GM23248 (cell line): ENCODE measurements around the gene TRIM28. TPM values are rescaled to one million over a fixed set of nuclear protein-coding genes. Genes with fewer than 3 reads are reported as not detected.

ENCODE experiments used
- DNase-seq: peaks from one replicate; pipeline ENCODE4 v3.0.0-alpha.2; 2015
- H2AFZ ChIP-seq: fragments of 200-600 bp; sonication (generic); 2 replicates; pipeline ENCODE4 v1.6.1; 2016; ENCODE audit warnings: antibody characterized with exemption
- H3F3A ChIP-seq: fragments of 200-600 bp; sonication (generic); 2 replicates; pipeline ENCODE4 v1.6.1; 2016; ENCODE audit warnings: mild to moderate bottlenecking, antibody characterized with exemption, mixed run types; ENCODE audit not compliant: insufficient read depth
- H3K27ac ChIP-seq: fragments of 200-600 bp; sonication (generic); 2 replicates; pipeline ENCODE4 v1.5.1; 2016; ENCODE audit warnings: mild to moderate bottlenecking
- H3K27me3 ChIP-seq: fragments of 200-600 bp; sonication (generic); replicated peaks from 2 replicates; pipeline ENCODE4 v1.6.1; 2016; ENCODE audit warnings: mild to moderate bottlenecking; ENCODE audit not compliant: insufficient read depth
- H3K36me3 ChIP-seq: fragments of 200-600 bp; sonication (generic); 2 replicates; pipeline ENCODE4 v1.6.1; 2016; ENCODE audit warnings: low read depth, mild to moderate bottlenecking
- H3K4me1 ChIP-seq: fragments of 200-600 bp; sonication (generic); 2 replicates; pipeline ENCODE4 v1.6.1; 2016; ENCODE audit warnings: mild to moderate bottlenecking; ENCODE audit not compliant: insufficient read depth
- H3K4me2 ChIP-seq: fragments of 200-600 bp; sonication (generic); one replicate; pipeline ENCODE4 v1.6.1; 2016; ENCODE audit warnings: mild to moderate bottlenecking; ENCODE audit not compliant: unreplicated experiment
- H3K4me3 ChIP-seq: fragments of 200-600 bp; sonication (generic); 2 replicates; pipeline ENCODE4 v1.5.1; 2016; ENCODE audit warnings: mild to moderate bottlenecking
- H3K79me2 ChIP-seq: fragments of 200-600 bp; sonication (generic); 2 replicates; pipeline ENCODE4 v1.6.1; 2016; ENCODE audit warnings: mild to moderate bottlenecking; ENCODE audit not compliant: insufficient read depth
- H3K9ac ChIP-seq: fragments of 200-600 bp; sonication (generic); 2 replicates; pipeline ENCODE4 v1.6.1; 2016; ENCODE audit warnings: mild to moderate bottlenecking
- H3K9me2 ChIP-seq: fragments of 200-600 bp; sonication (generic); 2 replicates; pipeline ENCODE4 v1.6.1; 2016; ENCODE audit warnings: mixed run types, mild to moderate bottlenecking, moderate library complexity; ENCODE audit not compliant: insufficient read depth
- H3K9me3 ChIP-seq: fragments of 200-600 bp; sonication (generic); one replicate; pipeline ENCODE4 v1.6.1; 2017; ENCODE audit warnings: low read depth
- H4K20me1 ChIP-seq: fragments of 200-600 bp; sonication (generic); 2 replicates; pipeline ENCODE4 v1.6.0; 2016; ENCODE audit not compliant: insufficient read depth
- EZH2 ChIP-seq: fragments of 200-600 bp; sonication (generic); IDR thresholded peaks from 2 replicates; pipeline ENCODE4 v1.6.1; 2018; ENCODE audit warnings: antibody characterized with exemption, mild to moderate bottlenecking; ENCODE audit not compliant: insufficient read depth, poor library complexity, severe bottlenecking
- EZH2phosphoT487 ChIP-seq: fragments of 200-600 bp; sonication (generic); IDR thresholded peaks from 2 replicates; pipeline ENCODE4 v1.6.1; 2018; ENCODE audit warnings: antibody characterized with exemption, moderate library complexity, mild to moderate bottlenecking, low read depth; ENCODE audit not compliant: insufficient read depth
- WGBS, 2 experiments: methylation state at CpG; one replicate each; pipeline ENCODE4 v1.1.6; 2015 to 2017; ENCODE audit warnings: low lambda C conversion rate in 2 of 2, low coverage in 1 of 2; ENCODE audit errors: missing lambda C conversion rate in 2 of 2; 5-methylcytosine and 5-hydroxymethylcytosine counted together
- in situ Hi-C: fragments of 300-500 bp; cut with MboI; formaldehyde crosslinking; loops from 2 replicates; pipeline ENCODE4 v1.15.0; 2020
- polyA plus RNA-seq: library from polyadenylated mRNA; unstranded; fragments of >200 nt; fragmentation: Nextera tagmentation; extraction: Ambion mirVana; gene quantifications from 2 replicates; pipeline ENCODE4 v1.2.1, GENCODE V29; 2016
- total RNA-seq: library from RNA; depleted of rRNA; stranded (reverse); fragments of >200 nt; shearing (Covaris generic); gene quantifications from 2 replicates; pipeline ENCODE4 v1.2.3, GENCODE V29; 2014

TRIM28 gene
- total and polyA plus RNA-seq, 2 experiments from 2014 or later: 61.5 to 319 TPM

GRCh38 chr19:58570770-58571574, 27.1 kb downstream of the TRIM28 start:
- Histone ChIP-seq H3F3A (peaks cover 11% of the 10 kb centered on the region), H3K9me3 (no peaks in the 10 kb centered on the region), H4K20me1 (no peaks in the 10 kb centered on the region), H3K4me3 (no peak overlapping the region), H3K27me3 (no peaks in the 10 kb centered on the region), H3K36me3 (no peaks in the 10 kb centered on the region; the same call in 1 of the 2 replicates), H3K9ac (no peak overlapping the region), H3K27ac (no peak overlapping the region), H3K79me2 (peaks cover 9% of the 10 kb centered on the region), H3K4me1 (peaks cover 8% of the 10 kb centered on the region; the same call in 1 of the 2 replicates), H2AFZ (no peak overlapping the region), H3K4me2 (no peak overlapping the region), H3K9me2 (no peaks in the 10 kb centered on the region)
- in situ Hi-C loops: no loop called here
- 79 to 80% methylated on average over 25 of the region's 25 CpGs for WGBS, 2 experiments
- TF ChIP-seq EZH2 (no peak), EZH2phosphoT487 (no peak)
- no peak for DNase-seq

GRCh38 chr19:58571575-58571947, 27.7 kb downstream of the TRIM28 start:
- Histone ChIP-seq H3K9me2 (no peaks in the 10 kb centered on the region), H3K9me3 (no peaks in the 10 kb centered on the region), H3K4me2 (no peak overlapping the region), H3K27ac (no peak overlapping the region), H3K9ac (no peak overlapping the region), H3F3A (peaks cover 11% of the 10 kb centered on the region), H3K79me2 (peaks cover 11% of the 10 kb centered on the region), H3K4me3 (no peak overlapping the region), H2AFZ (no peak overlapping the region), H4K20me1 (no peaks in the 10 kb centered on the region), H3K27me3 (no peaks in the 10 kb centered on the region), H3K36me3 (no peaks in the 10 kb centered on the region), H3K4me1 (peaks cover 8% of the 10 kb centered on the region; the same call in 1 of the 2 replicates)
- DNase-seq: no peak
- in situ Hi-C loops: no loop called here
- 91 to 92% methylated on average over 8 of the region's 8 CpGs for WGBS, 2 experiments
- TF ChIP-seq EZH2phosphoT487 (no peak), EZH2 (no peak)

GRCh38 chr19:58572026-58572817, 28.4 kb downstream of the TRIM28 start:
- Histone ChIP-seq H3K4me1 (peaks cover 8% of the 10 kb centered on the region; the same call in 1 of the 2 replicates), H3K9me3 (no peaks in the 10 kb centered on the region), H3K27ac (peak overlapping the region; percentile 94), H3K79me2 (peaks cover 18% of the 10 kb centered on the region), H3K9me2 (no peaks in the 10 kb centered on the region), H3K9ac (peak overlapping the region; percentile 91), H3K27me3 (no peaks in the 10 kb centered on the region), H3K4me2 (peak overlapping the region; percentile 96), H4K20me1 (no peaks in the 10 kb centered on the region), H2AFZ (no peak overlapping the region), H3F3A (peaks cover 11% of the 10 kb centered on the region), H3K4me3 (peak overlapping the region; percentile 88), H3K36me3 (no peaks in the 10 kb centered on the region)
- 37 to 39% methylated on average over 22 to 24 of the region's 24 CpGs for WGBS, 2 experiments
- in situ Hi-C loops: no loop called here
- no peak for DNase-seq
- no peak for TF ChIP-seq EZH2phosphoT487
- TF ChIP-seq EZH2: no peak

GRCh38 chr19:58572818-58573657, 29.2 kb downstream of the TRIM28 start, which contains the start of gene MZF1:
TSS of gene MZF1 (minus strand) at chr19:58573335. CDS start at chr19:58571389, 1,946 bp downstream.
- H3K4me1 ChIP-seq: peaks cover 8% of the 10 kb centered on the region; the same call in 1 of the 2 replicates
- in situ Hi-C loops: no loop called here

More at GRCh38 chr19:58572818-58573657, 29.2 kb downstream of the TRIM28 start, which contains the start of gene MZF1:
- no peaks in the 10 kb centered on the region for H4K20me1 ChIP-seq
- H3K9ac ChIP-seq: peak within 1 kb of the TSS; percentile 91
- H3K36me3 ChIP-seq: no peaks in the 10 kb centered on the region
- peaks cover 26% of the 10 kb centered on the region for H3K79me2 ChIP-seq
- TF ChIP-seq EZH2 (no peak), EZH2phosphoT487 (no peak)
- peak; percentile 100 for DNase-seq
- no peaks in the 10 kb centered on the region for H3K9me3 ChIP-seq
- H3K27ac ChIP-seq: peak within 1 kb of the TSS; percentile 94
- no peaks in the 10 kb centered on the region for H3K9me2 ChIP-seq
- peak within 1 kb of the TSS; percentile 96 for H3K4me2 ChIP-seq
- H3K27me3 ChIP-seq: no peaks in the 10 kb centered on the region
- peaks cover 11% of the 10 kb centered on the region for H3F3A ChIP-seq
- WGBS, 2 experiments: 1% methylated on average over 54 to 75 of the region's 75 CpGs
- peak within 1 kb of the TSS; percentile 83 for H2AFZ ChIP-seq
- H3K4me3 ChIP-seq: peak within 1 kb of the TSS; percentile 88
